AML-193 (cell line): ENCODE measurements around the gene ISL1.
A peak's percentile ranks its signal among the peaks of the same experiment; 100 is the strongest.

Experiments
- DNase-seq, 2 experiments: peaks; one replicate each; lab custom pipeline; 2025; lab: John Stamatoyannopoulos, UW

Gene ISL1

DNA sequence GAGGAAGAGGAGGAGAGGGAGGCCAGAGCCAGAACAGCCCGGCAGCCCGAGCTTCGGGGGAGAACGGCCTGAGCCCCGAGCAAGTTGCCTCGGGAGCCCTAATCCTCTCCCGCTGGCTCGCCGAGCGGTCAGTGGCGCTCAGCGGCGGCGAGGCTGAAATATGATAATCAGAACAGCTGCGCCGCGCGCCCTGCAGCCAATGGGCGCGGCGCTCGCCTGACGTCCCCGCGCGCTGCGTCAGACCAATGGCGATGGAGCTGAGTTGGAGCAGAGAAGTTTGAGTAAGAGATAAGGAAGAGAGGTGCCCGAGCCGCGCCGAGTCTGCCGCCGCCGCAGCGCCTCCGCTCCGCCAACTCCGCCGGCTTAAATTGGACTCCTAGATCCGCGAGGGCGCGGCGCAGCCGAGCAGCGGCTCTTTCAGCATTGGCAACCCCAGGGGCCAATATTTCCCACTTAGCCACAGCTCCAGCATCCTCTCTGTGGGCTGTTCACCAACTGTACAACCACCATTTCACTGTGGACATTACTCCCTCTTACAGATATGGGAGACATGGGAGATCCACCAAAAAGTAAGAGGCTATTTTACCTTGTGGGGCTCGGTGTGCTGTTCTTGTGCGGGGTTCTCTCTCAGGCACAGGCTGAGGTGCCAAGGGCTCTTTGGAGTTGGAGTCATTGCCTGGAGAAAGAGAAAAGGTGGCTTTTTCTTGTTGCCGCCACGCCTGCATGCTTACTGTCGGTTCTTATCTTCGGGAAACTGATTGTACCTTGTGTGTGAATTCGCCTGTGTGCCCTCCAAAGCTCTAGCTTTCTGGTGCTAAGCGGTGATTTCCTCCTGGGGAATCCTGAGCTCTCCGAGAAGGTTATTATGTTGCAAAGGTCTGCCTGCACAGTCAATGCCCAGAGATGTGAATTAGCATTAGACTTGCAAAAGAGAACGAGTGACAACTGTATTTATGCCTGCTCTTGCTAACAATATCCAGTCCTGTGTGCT, at the start of gene ISL1:
Gene ISL1 (plus strand): TSS at position 318 of the 991 bp plus-strand sequence. CDS start 224 bp downstream, at position 542.
- DNase-seq, result no peak

DNA sequence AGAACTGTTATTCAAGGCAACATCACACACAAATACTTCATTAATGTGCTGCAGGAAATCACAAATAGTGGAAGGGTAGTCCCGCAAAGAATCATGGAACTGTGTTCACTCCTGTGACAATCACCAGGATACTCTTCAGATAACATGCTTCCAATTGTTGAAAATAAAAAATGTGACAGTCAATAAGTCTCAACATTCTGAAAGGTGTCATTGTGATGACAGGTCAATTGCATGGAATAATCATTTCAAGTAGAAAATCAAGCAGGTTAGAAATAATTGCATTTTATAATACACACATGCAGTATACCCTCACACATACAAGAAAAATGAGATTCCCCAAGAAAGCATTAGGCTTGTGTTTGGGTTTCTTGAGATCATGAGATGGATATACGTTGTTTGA, 46.4 kb upstream of the ISL1 start:
- DNase-seq, result no peak

DNA sequence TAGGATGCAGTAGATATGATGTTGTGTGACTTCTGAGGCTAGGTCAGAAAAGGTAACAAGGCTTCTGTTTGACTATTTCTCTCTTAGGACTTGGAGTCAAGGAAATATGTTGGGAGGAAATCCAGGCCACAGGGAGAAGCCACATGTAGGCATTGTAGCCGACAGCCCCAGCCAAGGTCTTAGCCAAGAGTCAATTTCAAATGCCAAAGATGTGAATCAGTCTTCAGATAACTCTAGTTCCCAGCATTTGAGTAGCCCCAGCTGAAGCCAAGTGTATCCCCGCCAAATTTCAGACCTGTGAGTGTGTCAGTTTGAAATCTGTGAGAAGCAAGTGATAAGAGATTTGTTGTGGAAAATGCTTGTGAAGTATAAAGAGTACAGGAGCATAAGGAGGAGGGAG, 38.1 kb upstream of the ISL1 start:
- DNase-seq, result no peak

DNA sequence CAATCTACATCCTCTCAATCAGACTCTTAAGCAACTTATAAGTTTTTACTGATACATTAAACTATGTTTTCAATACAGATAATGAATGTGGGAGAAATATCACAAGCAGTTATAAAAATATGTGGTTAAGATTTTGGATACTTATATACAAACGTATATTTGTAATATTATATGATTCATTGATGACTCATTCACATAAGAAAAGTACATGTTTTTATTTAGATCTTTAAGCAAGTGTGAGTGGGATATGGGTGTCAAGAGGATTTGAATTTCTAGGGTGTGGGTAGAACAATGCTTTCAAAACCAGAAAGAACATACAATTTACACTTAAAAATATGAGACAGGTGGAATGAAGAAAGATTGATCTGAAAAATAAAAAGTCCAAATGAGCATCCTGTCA, 36.1 kb upstream of the ISL1 start:
- no peak for DNase-seq

DNA sequence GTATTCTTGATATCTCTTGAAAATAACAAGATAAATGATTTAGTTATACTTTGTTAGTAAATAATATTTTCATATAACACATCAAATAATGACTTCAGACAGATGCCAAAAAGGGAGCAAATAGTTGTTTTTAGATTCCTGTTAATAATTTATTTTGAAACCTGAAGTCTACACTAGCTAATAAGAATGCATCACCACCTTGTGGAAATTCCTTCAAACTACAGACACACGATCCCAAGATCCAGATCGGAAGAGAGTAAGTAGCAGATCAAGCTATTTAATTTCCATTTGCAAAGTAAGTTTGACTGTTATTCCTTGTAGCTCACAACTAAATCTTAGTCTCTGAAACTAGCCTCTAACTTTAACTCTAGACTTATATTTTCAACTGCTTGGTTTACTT, 35.5 kb upstream of the ISL1 start:
- no peak for DNase-seq

DNA sequence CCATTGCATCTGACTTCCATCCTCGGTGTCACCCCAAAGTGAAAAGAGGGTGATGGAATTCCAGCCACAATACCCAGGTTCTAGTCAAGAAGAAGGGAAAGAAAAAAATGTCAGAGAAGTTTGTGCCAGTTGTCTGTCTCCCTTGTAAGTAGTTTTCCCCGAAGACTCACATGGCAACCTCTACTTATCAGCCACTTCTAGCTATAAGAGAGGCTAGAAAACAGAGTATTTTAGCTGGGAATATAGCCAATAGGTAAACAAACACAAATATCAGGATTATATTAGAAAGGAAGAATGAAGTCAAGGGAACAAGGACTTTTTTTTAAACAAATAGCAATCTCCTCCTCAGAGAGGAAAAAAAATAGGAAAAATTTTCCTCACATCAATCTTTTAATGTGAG, 12.2 kb upstream of the ISL1 start:
- no peak for DNase-seq

DNA sequence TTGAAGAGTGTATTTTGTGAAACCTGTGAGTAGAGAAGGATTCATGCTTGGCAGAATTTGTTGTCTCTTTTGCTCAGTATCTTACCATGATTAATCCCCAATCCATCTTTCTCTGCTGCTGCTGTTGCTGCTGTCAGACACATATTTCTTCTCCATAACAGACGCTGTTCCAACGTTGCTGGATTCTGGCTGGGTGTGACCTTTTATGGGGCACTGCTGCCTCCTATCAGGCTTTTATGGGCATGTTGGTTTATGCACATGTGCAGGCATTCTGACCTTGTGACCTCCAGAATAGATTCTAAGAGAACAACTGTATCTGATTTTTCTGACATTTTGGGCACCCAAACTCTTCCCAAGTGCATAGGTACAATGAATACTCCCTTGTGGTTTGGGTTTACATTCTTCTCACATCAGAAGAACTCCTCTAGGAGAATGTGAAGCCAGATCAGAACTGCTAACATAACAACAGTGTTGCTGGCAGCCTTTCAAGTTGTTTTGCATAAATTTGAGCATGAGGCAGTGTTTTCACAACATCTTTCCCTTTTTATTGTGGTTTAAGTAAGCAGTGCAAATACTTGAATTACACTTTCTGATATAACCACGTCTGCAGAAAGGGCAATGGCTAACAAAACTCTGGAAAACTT, 9.2 kb upstream of the ISL1 start:
- DNase-seq, result no peak

DNA sequence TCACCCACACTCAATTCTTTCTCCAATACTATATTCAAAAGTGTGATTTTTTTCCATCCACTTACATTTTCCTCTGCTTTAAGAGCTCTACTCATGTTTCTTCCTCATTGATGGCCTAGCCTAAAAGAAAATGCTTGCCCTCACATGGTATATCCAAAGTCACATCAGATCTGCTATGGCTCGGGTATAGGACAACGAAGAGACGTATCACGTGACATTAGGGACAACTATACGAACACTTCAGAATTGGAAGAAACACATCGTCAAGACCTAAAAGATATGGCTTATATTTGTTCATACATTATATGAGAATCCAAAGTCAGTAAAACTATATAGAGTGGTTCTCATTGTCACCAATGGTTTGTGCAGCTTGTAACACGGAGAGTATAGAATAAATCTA, 8.2 kb upstream of the ISL1 start:
- DNase-seq, result no peak

DNA sequence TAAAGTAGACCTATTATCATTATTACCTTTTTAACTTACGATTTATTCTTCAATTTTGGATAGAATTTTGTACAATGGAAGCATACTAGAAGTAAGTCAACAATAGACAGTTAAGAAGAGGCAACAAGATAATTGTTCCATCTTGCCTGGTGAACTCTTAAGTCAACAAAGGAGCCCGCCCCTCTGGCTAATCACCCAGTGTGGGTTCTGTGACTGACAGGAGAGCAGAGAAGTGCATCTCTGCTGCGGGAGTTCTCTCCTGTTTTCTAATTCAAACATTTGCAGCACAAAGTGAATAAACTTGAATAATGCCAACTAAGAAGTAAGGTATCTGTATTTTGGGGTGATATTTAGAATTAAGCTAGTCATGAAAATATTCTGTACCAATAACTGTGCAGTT, 6.7 kb upstream of the ISL1 start:
- no peak for DNase-seq

DNA sequence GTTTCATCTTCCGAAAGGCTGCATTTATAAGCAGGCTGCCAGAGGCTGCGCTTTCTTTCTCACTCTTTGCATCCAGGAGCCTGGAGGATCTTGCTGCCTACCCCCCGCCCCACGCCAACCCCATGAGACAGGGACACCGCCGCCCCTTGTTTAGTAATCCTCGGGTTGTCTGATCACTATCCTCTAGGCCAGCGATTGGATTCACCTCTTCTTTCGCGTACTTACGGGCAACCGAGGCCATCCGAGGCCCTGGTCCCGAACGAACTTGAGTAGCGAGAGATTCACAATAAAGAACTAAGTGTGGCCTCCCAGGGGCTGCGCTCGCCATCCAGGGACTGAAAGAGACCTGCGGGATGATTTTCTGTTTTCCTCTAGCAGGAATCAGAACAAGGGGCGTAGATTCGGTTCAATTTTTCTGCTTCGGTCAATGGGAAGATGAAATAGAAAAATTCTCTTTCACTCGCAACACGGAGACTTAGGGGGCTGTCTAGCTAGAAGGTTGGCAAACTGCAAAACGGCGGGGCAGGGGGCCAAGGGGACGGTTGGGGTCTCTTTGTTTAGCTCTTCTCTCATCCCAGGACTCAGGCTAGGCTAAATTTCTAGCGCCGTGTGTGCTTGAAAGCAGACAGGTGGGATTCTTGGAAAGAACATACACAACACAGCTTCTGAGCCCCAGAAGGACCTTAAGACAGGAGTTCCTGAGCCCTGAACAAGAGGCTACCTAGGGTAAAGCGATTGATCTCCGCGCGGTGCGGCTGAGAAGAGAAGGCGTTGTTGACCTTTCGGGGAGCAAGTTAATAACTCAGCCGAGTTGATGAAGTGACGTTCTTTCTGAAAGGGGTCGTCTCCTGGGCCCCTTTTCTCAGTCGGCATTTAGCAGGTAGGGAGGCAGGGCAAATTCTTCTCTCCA, 5.8 kb upstream of the ISL1 start:
- no peak for DNase-seq

DNA sequence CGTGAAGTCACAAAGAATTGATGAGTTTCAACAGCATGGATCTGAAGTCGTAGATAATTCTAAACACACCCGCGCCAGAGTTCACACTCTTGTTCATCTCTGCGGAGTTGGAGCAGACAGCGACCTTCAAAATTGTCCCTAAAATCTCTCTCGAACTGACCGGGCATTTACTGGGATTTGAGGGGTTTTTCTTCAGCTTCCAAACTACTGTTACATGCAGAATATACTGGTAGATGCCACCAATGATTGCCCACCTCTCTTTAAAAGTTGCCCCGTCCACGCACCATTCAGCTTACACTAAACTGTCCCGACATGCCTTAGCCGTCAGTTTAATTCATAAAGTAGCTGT, 5.2 kb upstream of the ISL1 start:
- DNase-seq, result no peak

DNA sequence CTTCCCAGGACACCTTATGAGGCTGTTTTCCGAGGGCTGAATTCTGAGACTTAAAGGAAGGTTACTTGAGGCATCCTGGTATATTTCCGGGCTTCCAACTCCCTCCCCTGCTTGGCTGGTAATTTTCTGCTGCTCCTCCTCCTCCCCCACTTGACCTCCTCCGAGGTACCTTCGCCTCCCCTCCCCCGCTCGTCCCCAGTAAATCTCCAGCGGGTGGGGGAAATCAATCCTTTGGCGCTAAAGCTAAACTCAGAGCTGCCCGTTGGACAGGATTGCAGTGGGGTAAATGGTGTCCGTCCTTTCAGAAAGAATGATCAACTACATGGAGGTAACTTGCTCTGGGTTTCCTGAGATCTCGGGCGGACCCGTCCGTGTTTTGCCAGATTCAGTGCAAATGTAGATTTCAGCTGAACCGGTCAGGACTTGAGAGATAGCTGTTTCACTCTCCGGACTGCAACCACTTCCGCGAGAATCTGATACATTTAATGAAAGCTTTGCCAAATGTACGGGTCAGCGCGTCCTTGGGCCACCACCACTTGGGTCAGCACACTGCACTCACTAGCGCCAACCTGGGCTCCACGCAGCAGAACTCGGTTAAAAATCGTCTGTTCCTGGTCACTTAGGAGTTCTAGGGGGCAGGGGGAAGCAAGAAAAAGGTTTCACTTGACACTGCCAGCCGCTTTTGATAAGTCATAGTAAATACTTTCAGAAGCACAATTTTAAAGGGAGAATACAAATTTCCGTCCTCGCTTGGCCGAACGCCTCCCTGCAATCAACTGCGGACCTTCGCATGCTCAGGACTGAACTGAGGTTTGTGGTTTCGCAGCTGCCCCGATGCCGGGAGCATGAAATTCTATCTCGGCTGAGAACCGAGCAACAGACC, 4.6 kb upstream of the ISL1 start:
- DNase-seq, result no peak

DNA sequence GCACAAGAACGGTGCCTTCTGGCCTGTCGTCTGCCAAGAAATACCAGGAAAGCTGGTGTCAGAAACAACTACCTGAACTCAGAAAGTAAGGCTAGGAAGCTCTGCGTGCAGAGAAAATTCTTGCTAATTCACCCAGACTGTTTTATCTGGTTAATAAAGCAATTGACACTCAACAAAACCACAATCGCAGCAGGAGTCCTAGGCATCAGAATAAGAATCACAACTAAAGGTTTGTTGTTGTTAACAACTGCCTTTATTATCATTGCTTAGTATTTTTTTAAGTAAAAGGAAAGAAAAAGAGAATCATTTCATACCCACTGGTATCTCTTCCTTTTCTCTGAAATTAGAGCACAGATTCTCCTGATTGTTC, 3.9 kb upstream of the ISL1 start:
- DNase-seq, result no peak

DNA sequence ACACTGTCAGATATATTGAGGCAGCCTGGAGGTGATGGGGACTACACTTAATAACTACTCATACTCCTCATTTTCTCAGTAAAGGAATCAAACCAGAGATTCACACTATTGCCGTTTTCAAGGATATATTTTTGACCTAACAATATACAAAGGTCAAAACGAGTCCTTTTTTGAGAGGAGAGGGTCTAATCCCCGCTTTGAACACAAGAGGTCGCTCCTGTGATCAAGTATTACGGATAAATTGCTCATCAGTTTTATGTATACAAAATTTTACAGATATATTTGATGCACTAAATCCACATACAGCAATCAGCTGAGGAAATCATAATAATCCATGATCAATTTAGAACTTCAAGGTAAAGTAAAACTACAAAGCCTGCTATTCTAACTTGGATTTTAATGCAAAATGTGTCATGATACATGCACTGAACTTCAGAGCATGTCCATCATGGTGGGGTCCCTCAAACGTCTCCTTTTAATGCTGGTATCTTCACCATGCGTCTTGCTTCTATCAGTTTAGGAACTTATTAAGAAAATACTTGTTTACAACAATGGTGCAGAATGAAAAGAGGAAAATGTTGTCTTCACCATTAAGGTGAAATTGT, 2.5 kb upstream of the ISL1 start:
- peak; percentile 1 to 26 for DNase-seq

DNA sequence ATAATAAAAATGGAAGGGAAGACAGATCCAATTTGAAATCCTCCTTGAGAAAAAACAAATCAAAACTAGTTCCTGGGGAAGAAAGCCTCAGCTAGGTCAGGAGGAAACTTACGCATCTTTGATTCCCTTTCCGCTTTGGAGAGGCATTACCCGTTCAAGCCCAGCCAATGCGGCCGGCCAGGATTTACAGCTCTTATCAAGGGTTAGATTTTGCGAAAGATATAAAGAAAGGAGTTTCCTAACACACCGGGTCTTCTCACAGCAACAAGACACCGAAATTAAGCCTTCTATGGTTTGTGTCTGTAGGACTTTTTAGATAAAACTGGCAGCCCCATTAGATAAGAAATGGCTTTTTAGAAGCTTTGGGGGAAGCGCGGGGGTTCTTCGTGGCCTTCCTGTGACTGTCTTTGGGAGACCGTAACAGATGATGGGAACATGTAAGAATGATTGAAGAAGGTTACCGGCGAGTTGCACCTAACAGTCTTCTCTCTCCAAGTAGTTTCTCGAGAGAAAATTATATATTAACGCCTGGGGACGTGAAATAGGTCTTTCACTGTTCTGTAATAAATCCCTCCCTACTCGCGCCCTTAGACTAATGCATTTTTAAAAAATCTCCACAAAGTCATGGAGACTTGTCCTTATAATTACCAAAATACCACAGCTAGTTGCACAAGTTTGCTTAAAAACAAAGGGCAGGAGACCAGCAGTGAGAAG, 1.3 kb upstream of the ISL1 start:
- DNase-seq, result no peak

DNA sequence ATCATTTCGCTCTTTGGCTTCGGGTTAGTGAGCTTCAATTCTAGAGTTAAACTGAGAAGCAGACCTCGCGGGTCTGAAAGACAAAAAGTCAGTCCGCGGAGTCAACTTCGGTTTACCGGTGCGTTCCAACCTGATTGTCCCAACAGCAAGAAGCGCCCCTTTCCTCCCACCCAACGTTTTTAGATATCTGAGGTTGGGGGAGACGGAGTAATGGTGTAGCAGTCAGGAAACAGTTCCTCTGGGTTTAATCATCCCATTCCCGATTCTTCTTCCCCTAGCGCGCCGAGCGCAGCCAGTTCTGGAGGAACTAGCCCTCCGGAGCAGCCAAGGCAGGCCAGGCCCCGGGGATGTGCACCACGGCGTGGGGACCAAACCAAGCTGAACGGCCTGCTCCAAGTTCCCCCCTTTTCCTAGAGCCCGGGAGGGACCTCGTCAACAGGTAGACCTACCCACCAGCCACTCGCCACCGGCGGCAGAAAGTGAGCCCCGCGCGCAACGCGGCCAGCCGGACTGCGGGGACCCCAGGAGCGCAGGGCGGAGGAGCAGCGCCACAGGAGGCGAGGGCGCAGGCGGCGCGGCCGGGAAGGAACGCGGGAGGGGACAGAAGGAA, 622 bp upstream of the ISL1 start:
- no peak for DNase-seq

DNA sequence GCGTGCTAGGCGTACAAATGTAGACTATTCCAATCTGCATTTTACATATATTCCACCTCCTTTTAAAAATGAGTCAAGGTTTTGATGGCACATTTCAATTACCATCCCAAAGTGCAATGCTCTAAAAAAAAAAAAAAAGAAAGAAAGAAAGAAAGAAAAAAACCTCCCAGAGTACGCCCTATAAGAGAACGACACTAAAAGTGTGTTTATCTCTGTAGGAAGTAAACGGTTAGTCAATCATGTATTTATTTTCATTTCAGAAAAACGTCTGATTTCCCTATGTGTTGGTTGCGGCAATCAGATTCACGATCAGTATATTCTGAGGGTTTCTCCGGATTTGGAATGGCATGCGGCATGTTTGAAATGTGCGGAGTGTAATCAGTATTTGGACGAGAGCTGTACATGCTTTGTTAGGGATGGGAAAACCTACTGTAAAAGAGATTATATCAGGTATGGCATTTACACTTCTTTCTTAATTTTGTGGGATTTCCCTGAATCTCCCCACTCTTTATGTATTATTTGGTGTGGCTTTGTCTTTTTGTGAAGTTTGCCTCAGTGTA, 1.1 kb downstream of the ISL1 start:
- no peak for DNase-seq

DNA sequence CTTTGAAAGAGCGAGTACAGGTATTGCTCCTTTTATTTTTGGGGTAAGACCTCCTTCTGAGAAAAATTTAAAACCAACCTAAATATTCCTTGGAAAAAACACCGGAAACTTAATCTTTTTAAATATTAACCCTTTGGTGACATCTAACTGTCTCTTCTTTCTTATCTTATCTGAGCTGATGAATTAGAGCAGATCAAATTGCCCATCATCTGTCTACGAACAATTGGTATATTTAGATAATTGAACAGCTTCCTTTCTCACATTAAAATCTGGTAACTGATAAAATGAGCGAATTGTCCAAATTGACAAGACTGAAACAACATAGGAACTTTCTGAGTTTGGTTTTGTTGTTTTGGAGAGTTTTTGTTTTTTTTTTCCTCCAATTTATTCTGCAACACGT, 2.0 kb downstream of the ISL1 start:
- no peak for DNase-seq
